Cerebellar cortex (tissue), 1 donor: ENCODE data around the gene MAP3K4.

Experiments
- DNase-seq: peaks from one replicate; pipeline ENCODE4 v3.0.0-alpha.2; 2015; ENCODE audit warnings: low spot score

Gene MAP3K4

GRCh38 chr6:161143663-161144430, 152.3 kb downstream of the MAP3K4 start:
- no peak for DNase-seq

DNA sequence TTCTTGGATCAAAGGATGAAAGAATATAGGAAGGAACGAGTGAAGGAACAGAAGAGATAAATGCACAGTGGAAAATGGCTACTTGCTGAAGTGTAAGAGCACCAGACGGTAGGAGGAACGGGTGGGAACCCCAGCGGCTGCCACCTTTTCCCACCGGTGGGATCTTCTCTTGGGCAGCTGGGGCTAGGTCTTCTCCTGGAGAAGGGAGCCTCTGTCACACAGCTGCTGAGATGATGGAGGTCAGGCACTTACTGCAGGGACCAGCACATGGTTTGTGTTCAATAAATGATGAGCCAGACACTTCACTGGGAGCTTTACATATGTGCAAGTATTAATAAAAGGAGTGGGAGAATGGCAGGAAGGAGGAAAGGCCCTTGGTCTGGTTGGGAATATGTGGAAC, 158.6 kb downstream of the MAP3K4 start:
- no peak for DNase-seq

- no peak for DNase-seq
Observed at GRCh38 chr6:161150566-161150965, 159.0 kb downstream of the MAP3K4 start.

DNA sequence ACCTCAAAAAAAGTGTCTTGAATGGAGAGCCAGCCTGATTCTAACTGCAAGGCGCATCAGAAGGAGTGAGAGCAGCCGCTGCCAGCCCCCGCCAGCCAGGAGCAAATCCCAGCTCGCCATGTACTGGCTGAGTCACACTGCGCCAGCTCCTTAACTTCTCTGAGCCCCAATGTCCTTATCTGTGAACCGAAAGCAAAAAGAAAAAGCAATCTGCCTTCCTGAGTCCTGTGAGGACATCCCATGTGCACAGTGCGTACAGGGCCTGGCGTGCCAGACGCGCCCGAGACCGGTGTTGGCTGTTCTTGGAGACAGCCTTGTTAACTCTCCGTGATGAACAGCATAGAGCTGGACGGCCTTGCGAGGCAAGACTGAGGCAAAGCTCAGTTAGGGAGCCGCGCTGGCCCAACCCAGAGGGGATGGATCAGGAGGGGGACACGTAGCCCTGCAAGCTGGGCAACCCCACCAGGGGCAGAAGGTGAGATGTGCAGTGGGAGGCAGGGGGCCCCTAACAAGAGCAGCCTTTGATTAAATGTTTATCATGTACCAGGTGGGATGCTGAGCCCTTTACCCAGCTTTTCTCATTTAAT, 159.6 kb downstream of the MAP3K4 start:
- no peak for DNase-seq

GRCh38 chr6:161151660-161152526, 160.3 kb downstream of the MAP3K4 start:
- no peak for DNase-seq

- DNase-seq: no peak
Observed at GRCh38 chr6:161152527-161152862, 160.9 kb downstream of the MAP3K4 start.

DNA sequence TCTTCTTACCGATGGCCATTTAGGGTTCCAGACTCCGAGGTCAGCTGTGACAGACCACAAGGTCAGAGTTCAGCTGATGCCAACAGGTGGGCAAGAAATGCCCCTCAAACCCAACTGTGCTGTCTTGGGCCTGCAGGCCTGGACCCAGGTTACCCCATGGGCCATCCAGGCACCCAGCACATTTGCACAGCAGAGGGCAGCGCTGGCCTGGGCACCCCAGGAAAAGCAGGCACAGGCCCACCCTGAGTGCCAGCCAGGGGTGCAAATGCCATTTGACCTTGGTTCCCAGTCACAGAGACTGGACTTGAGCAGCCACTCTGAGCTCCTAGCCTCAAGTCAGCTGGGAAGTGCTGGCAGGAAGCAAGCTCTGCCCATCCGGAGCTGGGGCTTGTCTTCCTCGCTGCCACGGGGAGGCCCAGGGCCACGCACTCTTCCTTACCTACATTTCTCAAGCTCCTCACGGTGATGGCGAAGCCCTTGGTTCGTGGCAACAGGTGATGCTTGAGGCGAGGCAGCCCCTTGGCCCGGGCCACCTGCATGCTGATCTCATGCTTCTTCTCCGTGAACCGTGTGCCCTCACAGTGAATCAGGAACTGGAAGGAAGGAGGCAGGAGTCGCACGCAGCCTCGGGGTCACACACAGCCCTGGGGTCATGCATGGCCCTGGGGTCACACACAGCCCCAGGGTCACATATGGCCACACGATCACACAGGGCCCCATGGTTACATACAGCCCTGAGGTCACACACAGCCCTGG, 161.5 kb downstream of the MAP3K4 start:
- no peak for DNase-seq

- no peak for DNase-seq
Observed at GRCh38 chr6:161153725-161154124, 162.2 kb downstream of the MAP3K4 start.

GRCh38 chr6:161154796-161155335, 163.3 kb downstream of the MAP3K4 start:
- DNase-seq: no peak

DNA sequence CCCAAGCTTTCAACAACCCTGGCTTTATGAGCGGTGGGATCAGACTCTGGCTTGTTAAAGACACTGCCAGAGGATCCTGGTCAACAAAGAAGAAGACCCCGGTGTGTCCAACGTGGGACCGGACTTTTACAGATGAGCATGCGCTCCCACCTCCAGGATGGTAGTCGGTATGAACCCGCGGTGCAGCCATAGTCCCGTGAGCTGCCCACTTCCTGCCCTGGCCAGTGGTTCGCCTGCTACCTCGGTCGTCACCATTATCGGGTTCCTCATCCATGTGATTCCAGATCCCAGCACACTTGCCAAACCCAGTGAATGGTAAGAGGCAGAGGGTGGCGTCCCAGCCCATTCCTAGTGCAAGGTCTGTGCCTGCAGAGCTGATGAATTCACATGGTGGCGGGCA, 169.6 kb downstream of the MAP3K4 start:
- no peak for DNase-seq

DNA sequence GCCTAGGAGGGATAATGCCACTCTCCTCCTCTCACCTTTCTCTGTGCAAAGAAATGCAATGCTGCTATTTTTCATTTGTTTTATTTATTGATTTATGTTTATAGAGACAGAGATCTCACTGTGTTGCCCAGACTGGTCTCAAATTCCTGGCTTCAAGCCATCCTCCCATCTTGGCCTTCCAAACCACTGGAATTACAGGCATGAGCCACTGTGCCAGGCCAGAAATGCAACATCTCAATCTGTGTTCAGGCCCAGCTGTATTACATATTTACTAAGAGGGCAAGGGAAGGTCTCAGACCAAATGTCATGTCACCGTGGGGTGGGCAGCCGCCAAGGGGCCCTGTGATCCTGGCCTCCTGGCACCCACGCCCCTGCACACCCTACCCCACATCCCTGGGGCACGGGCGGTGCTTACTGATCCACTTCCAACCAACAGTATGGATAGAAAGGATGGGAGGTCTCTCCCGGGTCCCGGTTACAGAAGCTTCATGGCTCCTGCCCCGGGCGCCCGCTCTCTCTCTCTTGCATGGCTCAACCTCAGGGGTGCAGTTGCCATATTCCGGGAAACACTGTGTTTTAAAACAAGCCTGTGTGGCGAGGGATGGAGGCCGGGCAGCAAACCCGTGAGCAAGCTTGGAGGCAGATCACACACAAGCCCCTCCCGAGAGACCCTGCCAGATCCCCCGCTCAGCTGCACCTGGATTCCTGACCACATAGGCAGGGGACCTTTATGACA, 170.5 kb downstream of the MAP3K4 start:
- no peak for DNase-seq

GRCh38 chr6:161162722-161163121, 171.2 kb downstream of the MAP3K4 start:
- no peak for DNase-seq

DNA sequence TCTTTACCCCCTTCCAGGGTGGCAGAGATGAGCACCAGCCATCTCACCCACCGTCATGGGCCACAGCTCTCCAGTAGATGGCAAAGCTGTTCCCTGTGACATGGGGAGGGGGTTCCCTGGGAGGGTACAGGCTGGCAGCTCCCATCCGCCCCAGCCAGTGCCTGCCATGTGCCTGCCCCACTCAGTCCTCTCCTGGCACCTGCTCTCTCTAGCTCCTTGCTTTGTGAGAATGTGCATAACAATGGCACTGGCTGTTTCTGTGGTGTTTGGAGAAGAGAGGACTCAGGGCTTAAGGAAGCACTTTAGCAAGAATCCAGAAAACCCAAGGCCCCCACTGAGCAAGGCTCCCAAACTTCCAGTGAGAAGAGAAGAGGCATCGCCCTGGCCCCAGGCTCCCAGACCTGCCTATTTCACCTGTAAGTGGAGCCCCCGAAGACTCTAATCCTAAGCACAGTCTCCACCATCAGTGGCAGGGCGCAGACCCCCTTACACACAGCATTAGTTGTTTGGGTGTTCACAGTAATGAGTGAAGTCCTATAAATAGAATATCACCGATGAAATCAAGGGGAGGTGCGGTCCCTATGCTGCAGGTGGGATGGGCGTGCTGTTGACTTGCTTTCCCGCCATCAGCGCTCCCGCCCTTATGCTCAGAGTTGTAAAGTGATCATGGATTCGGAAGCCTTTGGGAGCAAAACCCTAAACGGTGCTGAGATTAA, 172.1 kb downstream of the MAP3K4 start:
- DNase-seq: no peak

GRCh38 chr6:161164182-161164625, 172.6 kb downstream of the MAP3K4 start:
- DNase-seq: no peak

DNA sequence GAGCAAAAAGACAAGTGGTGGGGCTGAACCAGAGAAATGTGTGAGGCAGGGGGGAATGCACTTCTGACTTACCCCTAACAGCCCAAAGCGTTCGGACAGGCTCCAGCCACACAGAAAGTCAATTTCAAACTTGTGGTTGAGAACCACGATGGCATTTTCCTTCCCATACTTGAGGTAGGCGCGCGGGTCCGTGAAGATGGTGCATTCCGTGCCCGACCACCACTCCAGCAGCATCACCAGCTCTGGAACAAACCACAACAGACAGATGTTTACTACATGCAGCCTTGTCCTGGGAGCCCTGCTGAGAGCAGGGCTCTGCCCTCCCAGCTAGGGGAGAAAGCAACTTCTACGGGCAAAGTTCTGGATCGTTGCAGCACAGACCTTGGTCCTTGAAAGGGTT, 174.6 kb downstream of the MAP3K4 start:
- DNase-seq: no peak

- no peak for DNase-seq
Observed at GRCh38 chr6:161166677-161167076, 175.1 kb downstream of the MAP3K4 start.
